CD4-positive, alpha-beta T cell treated with Interleukin-17A for 4 hours (primary cell): ENCODE data around the gene MPP1.

Experiments used
- DNase-seq: peaks from one replicate; pipeline ENCODE4 v3.0.0-alpha.2; 2020; ENCODE audit warnings: mixed read lengths

Gene MPP1

GRCh38 chrX:154774622-154775021 lies 30.7 kb downstream of the MPP1 start:
- no peak for DNase-seq

DNA sequence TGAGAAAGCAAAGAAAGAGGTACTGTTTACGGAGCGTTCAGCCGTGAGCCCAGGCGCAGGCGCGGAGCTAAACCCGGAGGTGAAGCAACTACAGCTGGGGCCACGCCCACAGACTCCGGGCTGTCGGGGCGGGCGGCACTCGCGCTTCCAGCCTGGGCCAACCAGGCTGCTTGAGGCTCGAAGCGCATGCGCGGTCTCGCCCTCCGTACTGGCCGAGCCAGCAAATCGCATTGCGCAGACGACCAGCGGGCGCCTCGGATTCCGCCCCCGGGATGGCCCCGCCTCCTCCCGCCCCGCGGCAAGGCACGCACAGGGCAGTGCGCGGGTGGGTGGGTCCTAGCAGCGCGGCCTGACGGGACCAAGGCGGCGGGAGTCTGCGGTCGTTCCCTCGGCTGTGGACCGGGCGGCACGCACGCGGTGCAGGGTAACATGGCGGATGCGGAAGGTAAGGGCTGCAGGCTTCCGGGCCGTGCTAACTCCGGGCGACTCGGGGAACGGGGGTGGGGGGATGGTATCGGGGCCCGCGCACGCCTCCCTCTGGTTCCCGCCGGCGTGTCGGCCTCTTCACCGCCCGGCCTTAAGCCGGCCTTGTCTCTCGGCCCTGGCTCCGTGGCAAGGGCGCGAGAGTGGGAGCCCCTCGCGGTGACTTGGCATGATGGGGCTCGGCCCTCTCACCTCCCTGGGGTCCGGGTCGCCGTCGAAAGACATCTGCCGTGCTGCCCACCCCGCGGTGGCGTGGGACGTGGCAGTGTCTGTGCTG lies 42.6 kb downstream of the MPP1 start, which contains the start of gene DKC1:
Gene DKC1 (plus strand): TSS at position 328 of the 760 bp plus-strand sequence. CDS start 102 bp downstream, at position 430.
- DNase-seq = peak; percentile 97

DNA sequence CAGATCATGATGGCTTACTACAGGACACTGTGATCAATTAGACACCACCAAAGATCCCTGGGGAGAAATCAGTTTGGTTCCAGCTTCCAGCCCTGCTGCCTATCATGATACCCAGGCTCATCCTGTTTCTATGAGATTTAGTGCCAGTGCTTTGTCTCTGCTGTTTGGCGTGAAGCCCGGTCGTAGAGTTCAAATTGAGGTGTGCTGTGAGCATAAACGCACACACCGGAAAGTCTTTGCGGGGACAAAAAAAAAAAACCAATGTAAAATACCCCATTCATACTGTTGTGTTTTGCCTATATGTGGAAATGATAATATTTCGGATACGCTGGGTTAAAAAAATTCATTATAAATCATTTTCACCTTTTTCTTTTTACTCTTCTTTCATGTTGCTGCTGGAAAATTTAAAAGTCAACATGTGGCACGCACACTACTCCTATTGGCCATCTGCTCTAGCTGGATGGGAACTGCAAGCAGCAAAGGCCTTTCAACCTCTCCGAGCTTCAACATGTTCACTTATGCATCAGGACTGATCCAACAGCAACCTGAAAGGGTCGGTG lies 43.2 kb downstream of the MPP1 start:
- peak; percentile 43 for DNase-seq

DNA sequence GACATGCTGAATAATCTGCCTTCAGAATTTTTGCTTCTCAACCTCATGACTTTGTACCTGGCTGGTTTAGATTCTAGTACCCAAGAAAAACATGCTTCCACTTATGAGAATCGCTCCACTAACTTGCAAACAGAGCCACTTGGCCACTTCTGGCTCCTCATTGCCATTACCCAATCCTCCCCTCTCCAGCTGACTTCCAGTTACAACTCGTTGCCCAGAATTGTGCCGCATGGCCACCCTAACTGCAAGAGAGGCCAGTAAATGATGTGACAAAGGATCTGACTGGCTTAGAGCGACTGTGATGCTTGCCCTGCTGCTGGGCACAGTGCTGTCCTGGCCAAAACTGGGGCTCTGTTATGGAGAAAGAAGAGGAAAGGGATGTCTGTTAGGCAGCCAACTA lies 46.6 kb downstream of the MPP1 start:
- no peak for DNase-seq

DNA sequence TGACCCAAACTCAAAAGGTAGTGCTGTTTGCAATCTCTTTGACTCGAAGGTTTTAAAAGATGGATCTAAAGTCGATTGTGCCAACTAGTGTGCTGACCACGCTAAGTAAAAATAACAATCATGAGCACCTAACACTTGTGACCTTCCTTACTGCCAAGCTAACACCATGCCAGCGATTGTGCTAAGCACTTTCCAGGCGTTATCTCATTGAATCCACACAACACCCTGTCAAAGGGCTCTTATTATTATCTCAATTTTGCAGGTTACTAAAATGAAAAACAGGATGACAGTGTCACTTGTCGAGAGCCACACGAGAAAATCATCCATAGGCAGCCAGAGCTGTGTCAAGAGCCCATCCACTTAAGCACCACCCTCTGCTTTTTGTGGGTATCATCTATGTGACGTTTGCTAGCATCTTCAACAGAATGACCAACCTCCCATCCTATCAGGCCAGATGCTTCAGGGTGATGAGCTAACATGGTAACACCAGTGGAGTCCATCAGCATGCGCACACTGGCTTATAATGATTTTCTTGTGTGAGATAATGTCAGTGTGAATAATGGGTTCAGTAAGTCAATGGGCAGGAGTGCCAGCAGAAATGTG lies 53.5 kb downstream of the MPP1 start:
- DNase-seq = no peak

DNA sequence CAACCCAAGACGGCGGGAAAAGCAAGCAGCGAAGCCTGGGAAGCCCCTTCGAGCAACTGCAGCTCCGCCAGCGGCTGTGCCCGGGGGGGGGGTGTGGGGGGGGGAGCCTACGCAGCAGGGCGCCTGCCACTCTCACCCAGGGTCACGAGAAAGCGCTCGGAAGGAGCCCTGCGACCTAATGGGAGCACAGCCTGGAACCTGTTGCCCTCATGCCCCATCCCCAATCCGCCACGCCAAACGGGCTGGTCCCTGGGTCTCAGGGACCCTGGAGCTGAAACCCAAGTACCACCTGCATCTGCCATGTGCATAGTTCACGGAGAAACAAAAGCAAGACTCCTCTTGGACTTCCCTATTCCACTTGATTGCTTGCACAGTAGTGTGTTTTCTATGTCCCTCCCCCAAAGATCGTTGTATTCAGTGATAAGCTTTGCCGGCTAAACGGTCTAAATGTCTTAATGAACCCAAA lies 54.0 kb downstream of the MPP1 start:
- peak; percentile 57 for DNase-seq

DNA sequence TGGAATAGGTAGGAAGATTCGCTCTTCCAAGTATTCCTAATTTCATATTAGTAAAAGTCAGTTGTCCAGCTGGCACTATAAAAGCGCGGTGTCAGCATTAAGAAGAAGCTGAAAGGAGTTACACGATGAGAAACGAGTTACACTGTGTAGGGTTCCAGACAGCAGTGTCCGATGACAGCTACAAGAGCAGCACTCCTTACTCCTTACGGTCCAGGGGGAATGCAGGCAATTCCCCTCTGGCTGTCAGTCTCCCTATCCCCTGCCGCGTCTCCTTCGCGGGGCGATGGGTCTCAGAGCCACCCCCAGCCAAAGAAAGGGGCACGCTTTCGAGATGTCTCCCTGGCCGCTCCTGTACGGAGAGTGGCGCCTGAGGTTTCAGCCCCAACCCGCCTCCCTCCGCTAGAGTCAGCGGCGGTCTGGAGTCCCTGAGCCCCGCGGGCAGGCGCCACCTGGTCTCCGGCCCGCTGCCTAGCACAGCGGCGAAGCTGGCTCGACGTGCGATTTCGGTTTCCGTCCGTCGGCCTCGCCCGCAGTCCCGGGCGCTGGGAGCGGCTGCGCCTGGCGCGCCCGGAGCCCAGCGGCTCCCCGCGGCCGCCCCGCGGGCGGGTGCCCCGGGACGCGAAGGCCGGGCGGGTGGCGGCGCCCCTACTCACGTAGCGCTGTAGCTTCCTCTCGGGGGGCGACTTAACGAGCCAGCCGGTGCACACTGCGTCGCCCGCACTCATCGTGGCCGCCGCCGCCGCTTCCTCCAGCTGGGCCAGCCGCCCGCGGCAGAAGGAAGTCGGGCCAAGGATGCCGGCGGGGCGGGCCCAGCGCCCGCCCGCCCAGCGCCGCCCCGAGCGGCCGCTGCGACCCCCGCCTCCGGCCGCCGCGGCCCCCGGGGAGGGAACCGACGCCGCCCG lies 54.7 kb downstream of the MPP1 start, which contains the start of gene GAB3:
Gene GAB3 (minus strand): TSS at position 777 of the 902 bp plus-strand sequence. CDS start 52 bp downstream, at position 725.
- peak; percentile 63 for DNase-seq

DNA sequence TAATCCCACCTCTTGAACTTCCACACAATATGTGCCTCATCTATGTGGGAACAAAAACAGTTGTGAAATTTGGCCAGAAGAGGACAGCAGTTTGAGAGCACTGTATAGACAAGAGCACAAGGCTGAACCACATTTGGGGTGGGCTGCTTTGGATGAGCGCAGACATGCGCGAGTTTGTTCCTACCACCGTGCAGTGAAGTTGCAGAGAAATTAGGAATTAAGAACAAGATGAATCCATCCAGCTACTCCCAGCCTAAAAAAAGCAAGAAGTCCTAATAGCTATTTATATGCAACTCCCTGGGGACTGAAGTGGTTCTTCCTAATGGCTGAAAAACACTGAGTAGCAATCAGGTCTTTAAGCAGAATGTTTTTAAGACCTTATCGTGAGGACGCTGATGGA lies 55.4 kb downstream of the MPP1 start:
- DNase-seq = no peak

DNA sequence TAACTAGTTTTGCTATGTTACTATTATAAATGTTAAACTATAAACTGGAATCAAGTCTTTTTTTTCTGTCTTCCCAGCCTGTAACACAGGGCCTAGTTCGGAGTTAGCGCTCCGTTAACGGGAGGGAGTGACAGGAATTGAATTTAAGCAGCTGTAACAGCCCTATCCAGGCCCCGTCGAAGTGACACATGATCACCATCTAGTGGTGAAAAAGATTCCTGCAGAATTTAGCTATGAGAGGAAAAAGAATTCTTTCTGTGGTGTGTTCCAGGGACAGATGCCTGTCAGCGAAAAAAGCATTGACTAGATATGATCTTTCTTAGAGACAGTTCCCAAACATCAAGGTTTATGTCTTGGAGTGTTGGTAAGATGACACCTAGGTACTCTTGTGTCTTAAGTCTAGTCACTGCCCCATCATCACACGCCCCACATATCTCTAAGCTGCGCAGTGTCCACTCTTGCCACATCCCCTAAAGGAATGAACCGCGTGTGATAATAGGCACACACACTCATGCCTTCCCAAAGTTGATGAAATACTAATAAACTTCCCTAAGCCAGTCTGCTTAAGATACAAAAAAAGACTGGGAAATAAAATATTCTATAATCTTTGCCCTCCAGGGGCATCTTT lies 56.5 kb downstream of the MPP1 start:
- peak; percentile 58 for DNase-seq

DNA sequence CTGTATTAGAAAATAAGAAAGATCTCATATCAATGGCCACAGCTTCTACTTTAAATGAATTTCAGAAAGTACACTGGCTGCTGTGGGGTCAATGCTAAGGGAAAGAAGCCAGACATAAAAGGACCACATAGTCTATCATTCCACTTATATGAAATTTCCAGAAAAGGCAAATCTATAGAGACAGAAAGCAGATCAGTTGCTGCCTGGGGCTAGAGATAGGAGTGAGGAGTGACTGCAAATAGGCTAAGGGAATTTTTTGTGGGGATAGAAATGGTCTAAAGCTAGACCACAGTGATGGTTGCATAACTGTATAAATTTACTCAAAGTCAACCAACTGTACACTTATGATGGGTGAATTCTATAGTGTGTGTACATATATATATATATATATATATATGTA lies 62.7 kb downstream of the MPP1 start:
- DNase-seq = no peak

GRCh38 chrX:154739952-154740465 lies 65.3 kb downstream of the MPP1 start:
- no peak for DNase-seq

DNA sequence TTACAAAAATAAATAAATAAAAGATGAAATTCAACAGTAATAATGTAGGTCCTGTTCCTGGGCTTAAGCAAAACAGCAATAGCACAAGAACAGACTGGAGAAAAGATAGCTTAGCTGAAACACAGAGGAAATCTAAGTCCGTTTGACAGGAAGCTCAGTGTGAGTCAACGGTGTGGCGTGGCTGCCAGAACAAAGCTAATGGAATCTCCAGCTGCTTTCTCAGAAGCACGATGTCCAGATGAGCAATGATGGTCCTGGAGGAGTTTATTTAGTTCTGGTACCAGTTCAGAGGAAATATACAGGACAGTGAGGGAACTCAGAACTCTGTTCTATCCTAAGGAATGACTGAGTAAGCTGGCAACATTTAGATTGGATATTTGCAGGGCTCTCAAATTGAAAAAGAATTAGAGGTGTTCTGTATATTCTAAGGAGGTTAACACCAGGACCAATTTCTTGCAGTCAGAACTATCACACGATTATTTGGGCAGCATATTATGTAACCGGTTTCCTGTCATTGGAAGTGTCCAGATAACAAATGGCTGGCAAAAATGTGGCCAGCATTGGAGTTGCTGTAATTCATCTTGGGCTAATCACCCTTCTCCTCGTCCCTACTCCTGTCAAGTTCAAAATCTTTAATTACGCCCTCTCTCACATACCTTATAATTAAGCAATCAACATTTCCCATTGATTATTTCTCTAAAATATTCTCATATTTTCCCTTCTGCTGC lies 67.1 kb downstream of the MPP1 start:
- DNase-seq = peak; percentile 52

- no peak for DNase-seq
Observed at GRCh38 chrX:154737136-154737535, 68.1 kb downstream of the MPP1 start.

DNA sequence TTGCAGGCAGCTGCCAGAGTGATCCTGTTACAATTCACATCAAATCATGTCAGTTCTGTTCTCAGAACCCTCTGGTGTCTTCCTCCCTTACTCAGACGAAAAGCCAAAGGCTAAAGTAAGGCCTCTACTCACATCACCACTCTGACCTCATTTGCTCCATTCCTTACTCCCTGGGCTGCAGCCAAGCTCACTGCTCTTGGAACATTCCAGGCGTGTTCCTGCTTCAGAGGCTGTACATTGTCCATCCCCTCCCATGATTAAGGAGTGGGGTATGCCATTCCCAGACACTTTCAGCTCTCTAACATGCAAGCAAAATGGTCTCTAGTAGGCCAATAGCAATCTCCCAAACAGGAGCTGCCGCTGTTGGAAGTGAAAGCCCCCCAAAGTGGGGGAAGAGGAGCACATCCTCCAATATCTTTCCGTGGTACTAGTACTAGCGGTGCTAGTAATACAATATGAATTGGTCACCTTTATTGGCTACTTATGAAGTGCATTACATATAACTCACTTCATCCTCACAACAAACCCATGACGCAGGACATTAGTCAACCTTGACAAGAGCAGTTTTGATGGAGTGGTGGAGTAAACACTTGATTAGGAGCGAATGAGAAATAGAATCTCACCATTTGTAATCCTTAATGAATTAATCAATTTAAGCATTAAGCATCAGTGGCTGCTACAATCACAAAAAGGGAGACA lies 69.4 kb downstream of the MPP1 start:
- no peak for DNase-seq

DNA sequence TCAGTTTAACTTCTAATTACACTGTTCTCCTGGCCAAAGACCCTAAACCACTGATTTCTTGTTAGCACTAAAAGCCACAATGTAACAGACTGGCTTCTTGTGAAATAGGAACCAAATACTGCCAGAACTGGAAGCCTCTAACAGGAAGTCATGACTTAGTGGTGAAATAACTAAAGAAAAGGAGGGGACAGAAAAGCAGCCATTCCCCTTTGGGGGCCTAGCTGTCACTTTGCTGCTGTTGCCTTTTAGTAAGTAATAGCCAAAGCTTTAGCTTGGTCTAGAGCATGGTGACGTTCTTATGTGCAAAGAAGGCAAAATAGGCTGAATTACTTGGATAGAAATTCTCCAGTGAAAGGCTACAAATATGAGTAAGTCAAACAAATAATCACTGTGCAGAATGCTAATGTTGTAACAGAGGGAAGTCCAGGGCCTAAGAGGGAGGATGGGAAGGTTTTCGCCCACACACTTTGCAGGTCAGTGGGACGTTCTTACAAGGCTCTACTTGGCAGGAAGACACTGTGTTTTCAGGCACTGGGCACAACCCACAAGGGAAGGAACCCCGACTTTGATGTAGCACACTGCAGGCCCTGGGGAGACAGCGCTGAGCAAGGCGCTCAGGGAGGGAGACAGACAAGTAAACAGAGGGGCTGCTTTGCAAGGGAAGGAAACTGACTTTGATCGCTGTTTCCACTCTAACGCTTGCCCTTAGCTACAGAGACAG lies 71.1 kb downstream of the MPP1 start:
- peak; percentile 66 for DNase-seq

GRCh38 chrX:154733066-154733425 lies 72.2 kb downstream of the MPP1 start:
- no peak for DNase-seq

DNA sequence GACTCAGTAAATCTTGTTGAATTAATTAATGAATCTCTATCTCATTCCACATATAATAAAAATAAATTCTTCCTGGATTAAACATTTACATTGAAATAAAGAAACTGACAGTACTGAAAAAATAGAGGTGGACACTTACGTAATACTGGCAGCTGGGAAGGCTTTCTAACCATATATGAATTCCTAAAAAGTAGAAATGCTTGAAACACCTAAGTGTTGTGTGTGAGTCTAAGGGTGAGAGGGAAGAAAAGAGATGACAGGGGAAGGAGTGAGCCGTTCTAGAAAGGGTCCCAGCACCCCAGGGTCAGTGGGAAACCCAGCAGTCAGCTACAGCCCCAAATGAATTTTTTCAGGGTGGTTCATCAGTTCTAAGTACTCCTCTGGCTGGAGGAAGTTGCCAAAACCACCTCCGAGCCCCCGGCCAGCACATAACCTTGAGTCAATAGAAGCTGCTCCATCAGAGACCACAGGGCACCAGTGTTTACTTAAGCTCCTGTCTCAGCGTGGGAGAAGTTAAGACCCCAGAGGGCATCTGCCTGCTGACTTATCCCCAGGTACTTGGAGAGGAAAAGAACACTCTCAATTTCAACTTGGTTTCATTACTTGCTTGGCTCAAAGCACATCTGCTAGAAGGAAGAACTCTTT lies 72.7 kb downstream of the MPP1 start:
- no peak for DNase-seq

DNA sequence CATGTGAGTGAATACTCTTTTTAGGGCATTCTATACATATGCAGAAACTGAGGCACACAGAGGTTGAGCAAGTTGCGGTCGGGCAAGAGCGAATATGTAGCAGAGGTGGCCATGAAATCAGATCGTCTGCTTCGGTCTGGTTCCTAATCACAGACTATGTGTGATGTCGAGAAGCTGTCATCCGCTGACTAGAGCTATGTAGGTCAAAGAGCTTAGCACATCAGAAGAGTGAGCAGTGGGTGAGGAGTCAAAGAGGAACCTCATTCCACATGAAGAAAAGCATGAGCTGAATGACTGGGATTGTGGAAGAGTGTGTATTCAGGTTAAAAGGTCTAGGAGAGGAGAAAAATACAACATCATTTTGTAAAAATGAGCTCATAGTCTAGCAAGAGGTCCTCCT lies 73.4 kb downstream of the MPP1 start:
- no peak for DNase-seq

DNA sequence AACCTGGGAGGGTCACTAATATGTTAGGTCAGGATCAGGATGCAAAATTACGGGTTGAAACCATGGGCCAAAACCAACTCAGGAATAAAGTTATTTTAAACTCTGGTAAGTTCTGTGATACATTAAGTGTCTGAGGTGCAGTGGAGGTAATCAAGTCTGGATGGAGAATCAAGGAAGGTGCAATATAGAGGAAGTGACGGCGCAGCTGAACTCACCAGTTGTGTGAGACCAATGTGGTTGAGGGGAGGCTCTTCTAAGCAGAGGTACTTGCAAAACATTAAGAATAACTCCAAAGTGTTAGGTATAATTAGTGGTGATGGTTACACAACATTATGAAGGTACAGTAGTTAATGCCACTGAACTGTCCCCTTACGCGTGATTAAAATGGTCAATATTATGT lies 74.1 kb downstream of the MPP1 start:
- DNase-seq = no peak
